Activated CD4-positive, alpha-beta memory T cell treated with anti-CD3 and anti-CD28 coated beads for 36 hours (primary cell): ENCODE data around the gene SLC34A3. TPM values are rescaled to one million over a fixed set of nuclear protein-coding genes. Genes with fewer than 3 reads are reported as not detected.

Source experiments
- CTCF ChIA-PET: fragments of 350-600 bp; sonication (Branson Sonifier 250); formaldehyde crosslinking; loops from one replicate; lab custom pipeline; 2021; ENCODE audit warnings: antibody characterized with exemption, inconsistent platforms; lab: Charles Lee
- POLR2A ChIA-PET: fragments of 350-600 bp; sonication (Branson Sonifier 250); formaldehyde crosslinking; loops from one replicate; lab custom pipeline; 2021; ENCODE audit warnings: antibody characterized with exemption; lab: Charles Lee
- DNase-seq: peaks from one replicate; pipeline ENCODE4 v3.0.0-alpha.2; 2020
- H3K27ac Mint-ChIP-seq: one replicate; pipeline ENCODE4 v1.8.0; 2021; ENCODE audit warnings: mixed read lengths
- H3K27me3 Mint-ChIP-seq: one replicate; pipeline ENCODE4 v1.8.0; 2021; ENCODE audit warnings: mixed read lengths
- H3K36me3 Mint-ChIP-seq: one replicate; pipeline ENCODE4 v1.8.0; 2021; ENCODE audit warnings: mixed read lengths
- H3K4me1 Mint-ChIP-seq: one replicate; pipeline ENCODE4 v1.8.0; 2021; ENCODE audit warnings: low read depth, mixed read lengths
- H3K4me3 Mint-ChIP-seq: one replicate; pipeline ENCODE4 v1.8.0; 2021; ENCODE audit warnings: mild to moderate bottlenecking, mixed read lengths
- H3K9me3 Mint-ChIP-seq: one replicate; pipeline ENCODE4 v1.8.0; 2021; ENCODE audit warnings: mixed read lengths
- intact Hi-C: fragments of 100-400 bp; cut with micrococcal nuclease; formaldehyde crosslinking; loops from one replicate; pipeline ENCODE4 v1.15.1; 2023
- total RNA-seq, 2 experiments: library from RNA; stranded (reverse); gene quantifications; one replicate each; pipeline ENCODE4 v1.2.3, GENCODE V29; 2021

The SLC34A3 gene
- total RNA-seq, 2 experiments from 2014 or later: not detected

DNA sequence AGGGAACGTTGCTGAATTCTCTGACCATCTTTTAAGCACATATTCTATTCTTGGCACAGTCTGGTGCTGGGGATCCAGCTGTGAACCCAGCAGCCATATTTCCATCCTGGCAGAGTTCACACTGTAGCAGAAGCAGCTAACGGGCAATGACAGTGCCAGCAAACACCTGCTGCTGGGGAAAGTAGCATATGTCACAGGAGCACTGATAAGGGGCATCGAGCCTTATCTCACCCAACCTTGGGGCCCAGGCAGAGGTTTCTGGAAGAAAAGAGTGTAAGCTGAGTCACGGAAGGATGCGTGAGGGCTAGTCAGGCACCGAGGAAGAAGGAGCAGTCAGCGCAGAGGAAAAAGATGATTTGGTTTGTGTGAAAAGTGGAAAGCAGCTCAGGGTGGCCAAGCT lies 24.1 kb upstream of the SLC34A3 start:
- Mint-ChIP-seq H3K4me1 (peaks cover 39% of the 10 kb centered on the region), H3K36me3 (peaks cover 18% of the 10 kb centered on the region), H3K27me3 (no peaks in the 10 kb centered on the region), H3K9me3 (no peaks in the 10 kb centered on the region), H3K4me3 (peak overlapping the region; percentile 92), H3K27ac (peak overlapping the region; percentile 79)
- intact Hi-C loops: loop anchor here (10.0 kb wide), 1 partner anchor 322 kb away; the partner anchor contains the start of gene TRAF2
- CTCF ChIA-PET: interaction anchor here (0.9 to 1.8 kb wide), 2 partner anchors 10 to 30 kb away, joined by 3 to 4 read pairs; no protein-coding TSS in a partner anchor
- DNase-seq: no peak
- POLR2A ChIA-PET: interaction anchor here (1.0 to 3.1 kb wide), 4 partner anchors 10 to 399 kb away, joined by 3 to 10 read pairs (median 4); partner anchors contain the start of genes ANAPC2 and SSNA1

DNA sequence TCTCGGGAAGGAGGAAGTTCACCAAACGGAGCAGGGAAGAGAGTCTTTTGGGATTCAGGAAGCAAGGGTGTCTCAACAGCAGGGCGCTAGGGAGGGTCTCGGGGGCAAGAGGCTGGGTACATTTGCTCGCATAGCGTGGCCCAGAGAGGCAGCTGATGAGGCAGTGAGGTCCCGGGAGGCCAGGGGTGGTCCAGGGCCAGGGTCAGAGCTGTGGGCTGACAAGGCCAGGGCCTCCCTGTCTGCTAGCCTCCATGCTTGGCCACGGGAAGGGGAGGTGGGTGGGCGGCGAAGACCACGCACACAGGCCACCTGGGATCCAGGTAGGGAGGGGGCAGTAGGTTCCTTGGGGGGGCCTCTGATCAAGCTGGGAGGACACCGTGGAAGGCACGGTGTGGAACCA lies 19.2 kb upstream of the SLC34A3 start:
- POLR2A ChIA-PET: no interaction called here
- CTCF ChIA-PET: no interaction called here
- H3K4me3 Mint-ChIP-seq: no peak overlapping the region
- intact Hi-C loops: no loop called here
- peaks cover 15% of the 10 kb centered on the region for H3K36me3 Mint-ChIP-seq
- H3K27ac Mint-ChIP-seq: no peak overlapping the region
- H3K4me1 Mint-ChIP-seq: peaks cover 13% of the 10 kb centered on the region
- no peaks in the 10 kb centered on the region for H3K9me3 Mint-ChIP-seq
- H3K27me3 Mint-ChIP-seq: no peaks in the 10 kb centered on the region
- DNase-seq: no peak

DNA sequence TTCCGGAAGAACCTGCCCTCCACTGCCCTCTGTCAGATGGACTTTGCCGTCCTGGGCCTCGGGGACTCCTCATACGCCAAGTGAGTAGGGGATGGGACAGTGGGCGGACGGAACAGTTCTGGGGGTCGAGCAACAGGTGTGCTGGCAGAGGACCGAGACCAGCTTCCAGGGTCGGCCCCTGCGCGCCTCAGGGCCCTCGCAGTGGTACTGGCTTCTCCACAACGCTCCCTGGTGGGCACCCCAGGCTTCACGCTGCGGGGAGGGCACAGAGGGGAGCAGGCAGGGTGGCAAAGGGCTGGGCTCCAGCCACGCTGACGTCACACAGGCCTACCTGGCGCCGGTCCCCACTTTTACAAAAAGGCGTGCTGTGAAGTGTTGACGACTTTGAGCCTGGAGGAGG lies 18.2 kb upstream of the SLC34A3 start:
- no peaks in the 10 kb centered on the region for H3K9me3 Mint-ChIP-seq
- intact Hi-C loops: no loop called here
- DNase-seq: no peak
- POLR2A ChIA-PET: no interaction called here
- H3K4me3 Mint-ChIP-seq: no peak overlapping the region
- H3K27ac Mint-ChIP-seq: no peak overlapping the region
- H3K36me3 Mint-ChIP-seq: peaks cover 9% of the 10 kb centered on the region
- CTCF ChIA-PET: no interaction called here
- H3K27me3 Mint-ChIP-seq: no peaks in the 10 kb centered on the region
- peaks cover 3% of the 10 kb centered on the region for H3K4me1 Mint-ChIP-seq

DNA sequence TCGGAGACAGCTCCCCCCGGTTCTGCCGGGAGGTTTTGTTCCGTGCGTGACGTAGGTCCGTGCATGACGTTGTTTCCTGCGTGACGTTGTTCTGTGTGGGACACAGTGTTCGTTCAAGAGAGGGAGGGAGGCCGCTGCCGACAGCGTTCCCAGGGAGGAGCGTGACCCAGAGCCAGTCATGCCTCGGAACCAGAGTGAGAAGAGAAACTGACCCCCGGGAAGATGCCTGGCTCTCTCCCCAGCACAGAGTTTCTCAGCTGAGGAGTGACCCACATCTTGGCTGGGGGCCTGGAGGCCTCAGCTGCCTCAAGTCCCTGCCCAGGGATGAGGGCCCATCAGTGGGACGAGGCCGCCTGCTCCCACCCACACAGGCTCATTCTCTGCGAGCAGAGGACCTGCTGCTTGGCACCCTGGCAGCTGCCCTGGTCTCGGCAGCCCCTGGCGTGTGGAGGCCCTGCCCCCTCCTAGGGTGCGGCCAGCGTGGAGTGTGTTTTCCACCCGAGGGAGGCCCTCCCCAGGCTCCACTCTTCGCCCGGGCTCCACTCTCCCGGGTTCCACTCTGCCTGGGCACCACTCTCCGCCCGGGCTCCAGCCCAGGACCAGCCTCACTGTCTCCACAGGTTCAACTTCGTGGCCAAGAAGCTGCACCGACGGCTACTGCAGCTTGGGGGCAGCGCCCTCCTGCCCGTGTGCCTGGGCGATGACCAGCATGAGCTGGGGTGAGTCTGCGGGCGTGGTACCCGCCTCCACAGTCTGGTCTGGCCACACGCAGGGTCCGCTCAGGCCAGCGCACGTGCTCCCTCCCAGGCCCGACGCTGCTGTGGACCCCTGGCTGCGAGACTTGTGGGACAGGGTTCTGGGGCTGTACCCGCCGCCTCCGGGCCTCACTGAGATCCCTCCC lies 17.3 kb upstream of the SLC34A3 start:
- POLR2A ChIA-PET: interaction anchor here (0.9 kb wide), 1 partner anchor 12 kb away, joined by 3 read pairs; the partner anchor contains the start of gene TPRN
- intact Hi-C loops: no loop called here
- no peak for DNase-seq
- CTCF ChIA-PET: no interaction called here
- H3K27ac Mint-ChIP-seq: no peak overlapping the region
- peaks cover 2% of the 10 kb centered on the region for H3K4me1 Mint-ChIP-seq
- H3K27me3 Mint-ChIP-seq: no peaks in the 10 kb centered on the region
- H3K36me3 Mint-ChIP-seq: peaks cover 6% of the 10 kb centered on the region
- H3K9me3 Mint-ChIP-seq: no peaks in the 10 kb centered on the region
- no peak overlapping the region for H3K4me3 Mint-ChIP-seq

DNA sequence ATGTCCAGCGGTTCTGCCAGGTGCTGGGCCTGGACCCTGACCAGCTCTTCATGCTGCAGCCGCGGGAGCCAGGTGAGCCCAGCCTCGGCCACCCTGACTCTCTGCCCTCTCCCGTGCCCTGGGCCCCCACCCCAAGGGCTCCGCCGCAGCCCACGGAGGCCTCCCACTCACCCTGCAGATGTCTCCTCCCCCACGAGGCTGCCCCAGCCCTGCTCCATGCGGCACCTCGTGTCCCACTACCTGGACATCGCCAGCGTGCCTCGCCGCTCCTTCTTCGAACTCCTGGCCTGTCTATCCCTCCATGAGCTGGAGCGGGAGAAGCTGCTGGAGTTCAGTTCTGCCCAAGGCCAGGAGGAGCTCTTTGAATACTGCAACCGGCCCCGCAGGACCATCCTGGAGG lies 16.1 kb upstream of the SLC34A3 start:
- POLR2A ChIA-PET: no interaction called here
- CTCF ChIA-PET: interaction anchor here (1.3 kb wide), 1 partner anchor 13 kb away, joined by 5 read pairs; the partner anchor contains the start of gene RNF224
- H3K36me3 Mint-ChIP-seq: peaks cover 3% of the 10 kb centered on the region
- no peak overlapping the region for H3K4me3 Mint-ChIP-seq
- DNase-seq: no peak
- H3K27me3 Mint-ChIP-seq: no peaks in the 10 kb centered on the region
- H3K27ac Mint-ChIP-seq: no peak overlapping the region
- H3K9me3 Mint-ChIP-seq: no peaks in the 10 kb centered on the region
- H3K4me1 Mint-ChIP-seq: no peaks in the 10 kb centered on the region
- intact Hi-C loops: no loop called here

DNA sequence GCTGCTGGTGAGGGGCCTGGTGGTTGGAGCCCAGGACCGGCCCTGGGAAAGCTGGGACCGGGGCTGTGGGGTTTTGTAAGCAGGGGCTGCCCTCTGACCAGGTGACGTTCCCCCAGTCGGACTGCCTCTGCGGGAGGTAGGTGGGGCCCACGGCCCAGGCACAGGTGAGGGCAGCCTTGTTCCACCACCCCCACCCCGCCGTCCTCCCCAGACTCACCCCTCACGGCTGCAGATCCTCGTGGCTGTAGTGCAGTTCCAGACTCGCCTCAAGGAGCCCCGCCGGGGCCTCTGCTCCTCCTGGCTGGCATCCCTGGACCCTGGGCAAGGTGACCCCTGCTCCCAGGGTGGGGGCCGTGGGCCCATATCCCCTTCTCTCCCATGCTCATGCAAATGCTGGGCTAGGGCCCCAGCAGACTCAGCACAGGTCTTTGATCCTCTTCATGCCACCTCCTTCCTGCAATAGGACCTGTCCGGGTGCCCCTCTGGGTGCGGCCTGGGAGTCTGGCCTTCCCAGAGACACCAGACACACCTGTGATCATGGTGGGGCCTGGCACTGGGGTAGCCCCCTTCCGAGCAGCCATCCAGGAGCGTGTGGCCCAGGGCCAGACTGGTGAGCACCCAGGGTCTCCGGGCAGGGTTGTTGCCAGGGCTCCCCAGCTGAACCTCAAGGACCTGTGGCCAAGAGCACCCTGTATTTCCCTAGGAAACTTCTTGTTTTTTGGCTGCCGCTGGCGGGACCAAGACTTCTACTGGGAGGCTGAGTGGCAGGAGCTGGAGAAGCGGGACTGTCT lies 15.3 kb upstream of the SLC34A3 start:
- intact Hi-C loops: no loop called here
- CTCF ChIA-PET: interaction anchor here (1.2 to 1.8 kb wide), 3 partner anchors 8 to 151 kb away, joined by 3 to 5 read pairs (median 4); partner anchors contain the start of gene RNF224
- Mint-ChIP-seq H3K9me3 (no peaks in the 10 kb centered on the region), H3K4me3 (no peak overlapping the region), H3K4me1 (no peaks in the 10 kb centered on the region), H3K27me3 (no peaks in the 10 kb centered on the region), H3K36me3 (peaks cover 3% of the 10 kb centered on the region), H3K27ac (no peak overlapping the region)
- DNase-seq: no peak
- POLR2A ChIA-PET: no interaction called here

DNA sequence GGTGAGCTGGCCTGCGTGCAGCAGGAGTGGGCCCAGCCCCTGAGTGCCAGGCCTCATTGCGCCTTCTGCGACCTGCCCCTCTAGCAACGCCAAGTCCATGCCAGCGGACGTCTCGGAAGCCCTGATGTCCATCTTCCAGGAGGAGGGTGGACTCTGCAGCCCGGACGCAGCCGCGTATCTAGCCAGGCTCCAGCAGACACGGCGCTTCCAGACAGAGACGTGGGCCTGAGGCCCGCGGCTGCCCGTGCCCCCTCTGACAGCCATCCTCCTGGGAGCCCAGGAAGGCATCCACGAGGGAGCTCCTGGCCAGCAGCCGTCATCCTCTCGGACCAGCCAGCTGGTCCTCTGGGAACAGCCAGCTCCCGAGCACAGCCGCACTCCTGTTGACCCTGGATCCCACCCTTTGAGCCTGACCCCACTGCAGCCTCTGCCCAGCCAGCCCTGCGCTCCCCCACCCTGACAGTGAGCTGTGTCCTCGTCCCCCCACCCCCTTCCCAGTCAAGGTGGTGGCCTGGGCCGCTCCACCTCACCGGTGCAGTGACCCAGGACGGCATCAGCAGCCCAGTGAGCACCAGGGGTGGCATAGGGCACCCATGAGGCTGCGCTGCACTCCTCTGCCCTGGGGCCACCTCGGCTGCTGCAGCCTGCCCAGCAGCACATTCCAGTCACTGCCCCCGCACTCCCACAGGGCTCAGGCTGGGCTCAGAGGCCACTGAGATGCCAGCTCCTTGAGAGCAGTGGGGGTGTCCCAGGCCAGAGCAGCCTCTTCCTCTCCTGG lies 14.3 kb upstream of the SLC34A3 start:
- Mint-ChIP-seq H3K9me3 (no peaks in the 10 kb centered on the region), H3K27ac (no peak overlapping the region), H3K4me1 (no peaks in the 10 kb centered on the region), H3K4me3 (no peak overlapping the region), H3K36me3 (peaks cover 3% of the 10 kb centered on the region), H3K27me3 (no peaks in the 10 kb centered on the region)
- CTCF ChIA-PET: interaction anchor here (1.2 to 1.8 kb wide), 3 partner anchors 9 to 152 kb away, joined by 3 to 4 read pairs (median 4); no protein-coding TSS in a partner anchor
- DNase-seq: no peak
- POLR2A ChIA-PET: interaction anchor here (1.2 kb wide), 2 partner anchors 9 to 12 kb away, joined by 5 to 6 read pairs; no protein-coding TSS in a partner anchor
- intact Hi-C loops: no loop called here

DNA sequence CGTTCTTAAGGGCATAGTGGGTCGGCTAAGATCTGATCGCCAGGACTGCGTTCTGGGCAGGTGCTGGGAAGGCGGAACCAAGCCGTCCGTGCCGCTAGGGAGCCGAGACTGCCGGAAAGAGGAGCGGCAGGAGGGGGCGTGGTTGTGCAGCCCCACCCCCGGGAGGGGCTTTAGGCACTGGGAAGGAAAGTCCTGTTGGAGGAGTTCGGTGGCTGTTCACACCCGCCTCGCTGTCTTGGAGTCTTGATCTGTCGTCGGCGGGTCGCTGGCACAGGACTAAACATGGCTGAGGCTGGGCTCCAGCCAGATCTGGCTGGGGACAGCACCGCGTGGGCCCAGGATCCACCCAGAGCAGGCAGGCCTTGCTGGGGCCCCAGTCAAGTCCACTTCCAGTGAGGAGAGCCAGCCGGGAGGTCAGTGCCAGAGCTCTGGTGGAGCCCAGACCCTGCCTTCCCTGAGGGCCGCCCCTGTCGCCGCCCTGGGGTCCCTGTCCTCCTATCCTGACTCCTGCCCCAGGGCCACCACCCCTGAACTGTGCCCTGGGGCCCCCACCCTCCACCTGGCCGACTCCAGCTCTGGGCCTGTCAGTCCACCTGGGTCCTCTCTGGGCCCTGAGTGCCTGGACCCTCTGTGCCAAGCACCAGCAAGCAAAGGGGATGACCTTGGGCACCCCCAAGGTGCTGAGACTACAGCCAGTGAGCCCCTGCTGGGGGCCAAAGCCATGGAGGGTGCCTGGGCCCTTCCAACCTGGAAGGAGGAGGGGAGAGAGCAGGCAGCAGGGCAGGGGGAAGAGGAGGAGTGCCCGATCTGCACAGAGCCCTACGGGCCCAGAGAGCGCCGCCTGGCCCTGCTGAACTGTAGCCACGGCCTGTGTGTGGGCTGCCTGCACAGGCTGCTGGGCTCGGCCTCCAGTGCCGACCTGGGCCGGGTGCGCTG lies 13.2 kb upstream of the SLC34A3 start:
- DNase-seq: no peak
- intact Hi-C loops: no loop called here
- no peaks in the 10 kb centered on the region for H3K4me1 Mint-ChIP-seq
- H3K9me3 Mint-ChIP-seq: no peaks in the 10 kb centered on the region
- CTCF ChIA-PET: interaction anchor here (1.8 kb wide), 1 partner anchor 10 kb away, joined by 4 read pairs; no protein-coding TSS in a partner anchor
- H3K36me3 Mint-ChIP-seq: peaks cover 3% of the 10 kb centered on the region
- no peaks in the 10 kb centered on the region for H3K27me3 Mint-ChIP-seq
- no peak overlapping the region for H3K27ac Mint-ChIP-seq
- no peak overlapping the region for H3K4me3 Mint-ChIP-seq
- POLR2A ChIA-PET: interaction anchor here (1.2 kb wide), 1 partner anchor 10 kb away, joined by 5 read pairs; no protein-coding TSS in a partner anchor

DNA sequence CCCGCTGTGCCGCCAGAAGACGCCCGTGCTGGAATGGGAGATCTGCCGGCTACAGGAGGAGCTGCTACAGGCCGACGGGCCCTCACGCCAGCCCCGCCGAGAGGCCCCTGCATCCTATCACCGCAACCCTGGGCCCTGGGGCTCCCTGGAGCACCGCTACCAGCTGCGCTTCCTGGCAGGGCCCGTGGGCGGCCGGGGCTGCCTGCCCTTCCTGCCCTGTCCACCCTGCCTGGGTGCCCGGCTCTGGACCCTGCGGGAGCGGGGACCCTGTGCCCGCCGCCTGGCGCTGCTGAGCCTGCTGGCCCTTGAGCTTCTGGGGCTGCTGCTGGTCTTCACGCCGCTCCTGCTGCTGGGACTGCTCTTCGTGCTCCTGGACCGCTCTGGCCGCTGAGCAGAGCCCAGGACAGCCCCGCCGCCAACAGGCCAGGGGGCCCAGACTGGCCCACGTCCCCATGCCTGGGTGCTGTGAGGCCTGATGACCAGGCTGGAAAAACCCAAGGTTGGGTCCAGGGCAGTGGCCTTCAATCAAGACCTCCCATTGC lies 12.4 kb upstream of the SLC34A3 start:
- peaks cover 3% of the 10 kb centered on the region for H3K4me1 Mint-ChIP-seq
- peaks cover 3% of the 10 kb centered on the region for H3K36me3 Mint-ChIP-seq
- intact Hi-C loops: no loop called here
- H3K27ac Mint-ChIP-seq: no peak overlapping the region
- DNase-seq: no peak
- no peaks in the 10 kb centered on the region for H3K9me3 Mint-ChIP-seq
- CTCF ChIA-PET: no interaction called here
- no peak overlapping the region for H3K4me3 Mint-ChIP-seq
- H3K27me3 Mint-ChIP-seq: no peaks in the 10 kb centered on the region
- POLR2A ChIA-PET: no interaction called here

DNA sequence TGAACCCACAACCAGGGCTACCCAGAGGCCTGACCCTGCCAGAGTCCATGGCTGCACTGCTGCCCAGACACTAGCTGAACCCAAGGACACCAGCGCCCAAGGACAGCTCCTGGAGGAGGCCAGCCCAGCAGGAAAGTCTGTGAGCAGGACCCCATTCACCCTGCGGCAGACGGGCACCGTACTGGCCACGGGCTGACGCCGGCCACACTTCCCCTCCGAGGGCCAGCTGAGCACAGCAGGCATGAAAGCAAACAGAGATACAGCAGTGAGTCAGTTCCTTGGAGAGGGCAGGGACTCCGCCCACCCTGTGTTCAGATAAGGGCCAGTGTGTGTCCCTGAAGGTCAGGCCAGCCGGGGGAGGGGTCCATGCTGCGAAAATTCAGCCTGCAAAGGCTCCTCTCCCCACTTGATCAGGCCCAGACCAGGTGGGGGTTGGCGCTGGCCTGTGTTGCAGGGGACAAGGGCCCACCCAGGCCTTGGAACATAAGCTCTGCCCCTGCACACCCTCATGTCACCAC lies 11.9 kb upstream of the SLC34A3 start:
- no peak overlapping the region for H3K4me3 Mint-ChIP-seq
- peaks cover 3% of the 10 kb centered on the region for H3K36me3 Mint-ChIP-seq
- POLR2A ChIA-PET: interaction anchor here (1.7 kb wide), 1 partner anchor 30 kb away, joined by 6 read pairs; the partner anchor contains the start of gene SSNA1
- no peaks in the 10 kb centered on the region for H3K9me3 Mint-ChIP-seq
- CTCF ChIA-PET: no interaction called here
- intact Hi-C loops: no loop called here
- no peak overlapping the region for H3K27ac Mint-ChIP-seq
- peaks cover 3% of the 10 kb centered on the region for H3K4me1 Mint-ChIP-seq
- H3K27me3 Mint-ChIP-seq: no peaks in the 10 kb centered on the region
- DNase-seq: no peak
